K562 (cell line): Measurements from ENCODE around the gene NUCKS1. TPM values are rescaled to one million over a fixed set of nuclear protein-coding genes. Genes with fewer than 3 reads are reported as not detected.

Source experiments
- BHLHE40 ChIP-seq: IDR thresholded peaks from 2 replicates; pipeline ENCODE4 v1.6.1; 2011; ENCODE audit warnings: low read length, improper control_type of control experiment
- E2F6 ChIP-seq, 2 experiments: IDR thresholded peaks; 2 replicates each; pipeline ENCODE4 v1.6.1; 2011; ENCODE audit warnings: borderline replicate concordance in 1 of 2, control low read depth in 1 of 2, low read depth in 1 of 2, low read length in 1 of 2, mild to moderate bottlenecking in 1 of 2, mixed read lengths in 1 of 2, moderate library complexity in 1 of 2; ENCODE audit not compliant: insufficient read depth in 1 of 2, insufficient read length in 1 of 2, poor library complexity in 1 of 2, severe bottlenecking in 1 of 2; ENCODE audit errors: extremely low read depth in 1 of 2
- EHMT2 ChIP-seq: fragments of 450-650 bp; IDR thresholded peaks from 2 replicates; pipeline ENCODE4 v1.6.1; 2018; ENCODE audit warnings: antibody characterized with exemption
- GTF3C2 ChIP-seq: IDR thresholded peaks from 3 replicates; pipeline ENCODE4 v1.6.1; 2011; ENCODE audit warnings: borderline replicate concordance, mild to moderate bottlenecking, moderate library complexity; ENCODE audit not compliant: insufficient read length; ENCODE audit errors: extremely low read depth
- JUND ChIP-seq, 2 experiments: IDR thresholded peaks; 2 replicates in 1 of 2; 3 replicates in 1 of 2; pipeline ENCODE4 v1.6.1; 2011; ENCODE audit warnings: borderline replicate concordance in 2 of 2, low read depth in 2 of 2, low read length in 2 of 2, improper control_type of control experiment in 1 of 2, missing biosample characterization in 1 of 2, missing genetic modification characterization in 1 of 2, missing genetic modification reagents in 1 of 2
- NFYB ChIP-seq: IDR thresholded peaks from 2 replicates; pipeline ENCODE4 v1.6.1; 2011; ENCODE audit warnings: mild to moderate bottlenecking, moderate library complexity; ENCODE audit not compliant: insufficient read length; ENCODE audit errors: extremely low read depth
- RAD21 ChIP-seq, 2 experiments: fragments of 250-450 bp in 1 of 2; fragments of 450-650 bp in 1 of 2; sonication (Bioruptor Pico) in 1 of 2; formaldehyde crosslinking in 1 of 2; IDR thresholded peaks in 1 of 2; conservative IDR thresholded peaks in 1 of 2; 2 replicates each; pipeline versions ENCODE4 v1.4.0 to v1.8.0; 2020 to 2022; ENCODE audit warnings: mild to moderate bottlenecking in 2 of 2, moderate library complexity in 1 of 2
- SMAD2 ChIP-seq: fragments of 150-350 bp; IDR thresholded peaks from 2 replicates; pipeline ENCODE4 v1.6.1; 2014; ENCODE audit warnings: low read depth, mild to moderate bottlenecking, low read length
- TRIM24 ChIP-seq, 2 experiments: fragments of 450-650 bp; IDR thresholded peaks; 2 replicates each; pipeline ENCODE4 v1.6.1; 2016
- USF1 ChIP-seq: sonication (generic); formaldehyde crosslinking; IDR thresholded peaks from 2 replicates; pipeline ENCODE4 v1.9.0; 2022; ENCODE audit warnings: mild to moderate bottlenecking, missing genetic modification reagents
- ZBTB1 ChIP-seq: sonication (generic); formaldehyde crosslinking; IDR thresholded peaks from 2 replicates; pipeline ENCODE4 v1.8.1; 2023; ENCODE audit warnings: missing genetic modification reagents, low read depth, mild to moderate bottlenecking, borderline replicate concordance
- ZFP36 ChIP-seq: fragments of 150-350 bp; IDR thresholded peaks from 2 replicates; pipeline ENCODE4 v1.6.1; 2018; ENCODE audit warnings: low read length, low read depth; ENCODE audit not compliant: partially characterized antibody
- ZNF280A ChIP-seq: fragments of 450-650 bp; IDR thresholded peaks from 2 replicates; pipeline ENCODE4 v1.6.1; 2018; ENCODE audit warnings: mild to moderate bottlenecking, low read depth; ENCODE audit not compliant: partially characterized antibody
- ZNF436 ChIP-seq: fragments of 250-450, 450-650 bp; sonication (Bioruptor Pico); formaldehyde crosslinking; IDR thresholded peaks from 2 replicates; pipeline ENCODE4 v1.7.0; 2020; ENCODE audit warnings: mild to moderate bottlenecking
- polyA plus RNA-seq, 8 experiments: library from polyadenylated mRNA; depleted of rRNA in 4 of 8; stranded (reverse) in 5 of 8; unstranded in 3 of 8; fragments of >200 nt; fragmentation: Nextera tagmentation in 2 of 8; fragmentation: Illumina TruSeq in 1 of 8; extraction: Ambion mirVana in 2 of 8; extraction: Trizol in 1 of 8; gene quantifications; 2 replicates each; pipeline versions ENCODE4 v1.2.1 to v1.2.3, GENCODE V29; 2011 to 2014; ENCODE audit warnings: inconsistent platforms in 1 of 8, missing spikeins in 1 of 8
- total RNA-seq, 7 experiments: library from RNA; depleted of rRNA in 6 of 7; stranded (reverse); fragments of >200 nt in 6 of 7; fragmentation: Illumina TruSeq in 2 of 7; extraction: Trizol in 2 of 7; gene quantifications; 2 replicates each; pipeline versions ENCODE4 v1.2.1 to v1.2.3, GENCODE V29; 2011 to 2021; ENCODE audit warnings: low replicate concordance in 1 of 7
- TF ChIP-seq, protein P1 (sequence below): fragments of 150-350 bp; IDR thresholded peaks from 2 replicates; pipeline ENCODE4 v1.6.1; 2014; ENCODE audit warnings: low read depth, mild to moderate bottlenecking, low read length, borderline replicate concordance

Gene NUCKS1
- total and polyA plus RNA-seq, 9 of the 15 experiments (the other 6 are each of a cell fraction or from before 2014, with no cell fraction given), result 66.7 to 244 (median 149) TPM

DNA sequence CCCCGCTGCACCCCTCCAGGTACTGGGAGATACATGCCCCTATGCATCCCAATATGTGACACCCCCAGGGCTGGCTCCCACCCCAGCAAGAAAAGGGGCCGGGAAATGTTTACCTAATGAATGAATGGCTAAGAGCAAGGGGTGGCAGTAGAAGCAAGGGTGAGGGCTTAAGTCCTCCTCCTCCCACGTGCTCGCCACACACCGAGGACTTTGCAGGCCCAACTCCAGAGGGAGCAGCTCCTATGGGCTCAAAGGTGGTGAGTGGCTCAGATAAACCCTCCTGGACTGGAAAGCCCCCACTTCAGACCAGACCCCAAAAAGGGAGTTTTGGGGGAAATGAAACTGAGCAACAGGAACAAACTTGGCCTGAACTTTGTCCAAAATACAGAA, 81.0 kb downstream of the NUCKS1 start (continued):
- TF ChIP-seq ZNF280A (no peak), NFYB (no peak), E2F6 (IDR thresholded peaks at IDR 0.05; ENCODE audit: borderline replicate concordance in 1 of 2, extremely low read depth in 1 of 2, insufficient read depth in 1 of 2, insufficient read length in 1 of 2, low read depth in 1 of 2, low read length in 1 of 2, poor library complexity in 1 of 2, severe bottlenecking in 1 of 2) (peak; percentile 63 to 70), ZFP36 (peak; percentile 65), SMAD2 (no peak), BHLHE40 (peak; percentile 33; the same call in 1 of the 2 replicates), EHMT2 (no peak), USF1 (CRISPR knock-in tag) (peak; percentile 34; the same call in 1 of the 2 replicates), ZBTB1 (no peak), RAD21 (CRISPR knock-in tag; conservative IDR thresholded peaks at IDR 0.05 in 1 of 2, IDR thresholded peaks at IDR 0.05 in 1 of 2) (peak; percentile 19 to 55; a peak in 3 of 4 replicates), GTF3C2 (no peak), TRIM24 (IDR thresholded peaks at IDR 0.05) (no peak), ZNF436 (CRISPR knock-in tag) (no peak), JUND (IDR thresholded peaks at IDR 0.05; ENCODE audit: borderline replicate concordance, low read depth, low read length) (0 out of 2 replicates have a peak, but pooled peaks have one; percentile 5), JUND (tag; IDR thresholded peaks at IDR 0.05; ENCODE audit: borderline replicate concordance, low read depth, low read length) (no peak)
- TF ChIP-seq, protein P1, sequence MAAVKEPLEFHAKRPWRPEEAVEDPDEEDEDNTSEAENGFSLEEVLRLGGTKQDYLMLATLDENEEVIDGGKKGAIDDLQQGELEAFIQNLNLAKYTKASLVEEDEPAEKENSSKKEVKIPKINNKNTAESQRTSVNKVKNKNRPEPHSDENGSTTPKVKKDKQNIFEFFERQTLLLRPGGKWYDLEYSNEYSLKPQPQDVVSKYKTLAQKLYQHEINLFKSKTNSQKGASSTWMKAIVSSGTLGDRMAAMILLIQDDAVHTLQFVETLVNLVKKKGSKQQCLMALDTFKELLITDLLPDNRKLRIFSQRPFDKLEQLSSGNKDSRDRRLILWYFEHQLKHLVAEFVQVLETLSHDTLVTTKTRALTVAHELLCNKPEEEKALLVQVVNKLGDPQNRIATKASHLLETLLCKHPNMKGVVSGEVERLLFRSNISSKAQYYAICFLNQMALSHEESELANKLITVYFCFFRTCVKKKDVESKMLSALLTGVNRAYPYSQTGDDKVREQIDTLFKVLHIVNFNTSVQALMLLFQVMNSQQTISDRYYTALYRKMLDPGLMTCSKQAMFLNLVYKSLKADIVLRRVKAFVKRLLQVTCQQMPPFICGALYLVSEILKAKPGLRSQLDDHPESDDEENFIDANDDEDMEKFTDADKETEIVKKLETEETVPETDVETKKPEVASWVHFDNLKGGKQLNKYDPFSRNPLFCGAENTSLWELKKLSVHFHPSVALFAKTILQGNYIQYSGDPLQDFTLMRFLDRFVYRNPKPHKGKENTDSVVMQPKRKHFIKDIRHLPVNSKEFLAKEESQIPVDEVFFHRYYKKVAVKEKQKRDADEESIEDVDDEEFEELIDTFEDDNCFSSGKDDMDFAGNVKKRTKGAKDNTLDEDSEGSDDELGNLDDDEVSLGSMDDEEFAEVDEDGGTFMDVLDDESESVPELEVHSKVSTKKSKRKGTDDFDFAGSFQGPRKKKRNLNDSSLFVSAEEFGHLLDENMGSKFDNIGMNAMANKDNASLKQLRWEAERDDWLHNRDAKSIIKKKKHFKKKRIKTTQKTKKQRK, result no peak
